H1 (cell line): ENCODE results near the gene MTIF3.

Experiments
- EP300 ChIP-seq, 2 experiments: IDR thresholded peaks; 1 replicate in 1 of 2; 2 replicates in 1 of 2; pipeline ENCODE4 v1.6.1; 2011 to 2012; ENCODE audit warnings: low read depth in 2 of 2, low read length in 2 of 2, mild to moderate bottlenecking in 2 of 2, borderline replicate concordance in 1 of 2, inconsistent platforms in 1 of 2, moderate library complexity in 1 of 2
- JUND ChIP-seq: IDR thresholded peaks from 2 replicates; pipeline ENCODE4 v1.6.1; 2011; ENCODE audit warnings: mild to moderate bottlenecking, improper control_type of control experiment, low read length
- SIN3A ChIP-seq, 2 experiments: IDR thresholded peaks in 1 of 2; conservative IDR thresholded peaks in 1 of 2; 2 replicates each; pipeline ENCODE4 v1.6.1; 2011 to 2012; ENCODE audit warnings: low read length in 2 of 2, improper control_type of control experiment in 1 of 2, low read depth in 1 of 2, mild to moderate bottlenecking in 1 of 2
- TCF12 ChIP-seq: IDR thresholded peaks from 2 replicates; pipeline ENCODE4 v1.6.1; 2011; ENCODE audit warnings: low read depth, mild to moderate bottlenecking, low read length
- TF ChIP-seq, protein P1 (sequence below), 3 experiments: IDR thresholded peaks; 1 replicate in 2 of 3; 2 replicates in 1 of 3; pipeline versions ENCODE4 v1.5.1 to v1.6.1; 2011; ENCODE audit warnings: low read length in 3 of 3, mild to moderate bottlenecking in 3 of 3, inconsistent platforms in 2 of 3, low read depth in 1 of 3, moderate library complexity in 1 of 3; ENCODE audit not compliant: insufficient read depth in 1 of 3; ENCODE audit errors: control extremely low read depth in 1 of 3

DNA sequence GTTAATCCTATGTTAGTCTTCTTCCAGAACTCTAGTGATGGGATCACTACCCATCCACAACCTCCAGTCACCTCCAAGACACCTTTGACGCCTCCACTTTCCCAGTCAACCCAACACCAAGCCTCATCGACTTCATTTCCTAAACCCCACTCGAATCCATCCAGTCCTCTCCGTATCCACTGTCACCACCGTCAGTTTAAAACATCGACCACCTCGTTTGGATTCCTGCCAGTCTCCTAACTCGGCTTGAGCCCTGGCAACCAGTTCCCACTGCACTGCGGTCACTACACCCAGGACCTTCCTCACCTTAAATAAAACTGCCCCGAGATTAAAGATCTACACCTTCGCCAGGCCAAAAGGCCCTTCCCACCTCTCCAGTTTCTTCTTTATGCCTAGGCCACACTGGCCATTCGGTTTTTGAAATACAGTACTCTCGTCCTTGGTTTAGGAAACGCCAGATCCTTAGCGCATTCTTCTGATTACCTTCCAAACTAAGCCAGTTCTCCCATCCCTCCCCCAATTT is 1.2 kb downstream of the MTIF3 start:
- TF ChIP-seq, protein P1, sequence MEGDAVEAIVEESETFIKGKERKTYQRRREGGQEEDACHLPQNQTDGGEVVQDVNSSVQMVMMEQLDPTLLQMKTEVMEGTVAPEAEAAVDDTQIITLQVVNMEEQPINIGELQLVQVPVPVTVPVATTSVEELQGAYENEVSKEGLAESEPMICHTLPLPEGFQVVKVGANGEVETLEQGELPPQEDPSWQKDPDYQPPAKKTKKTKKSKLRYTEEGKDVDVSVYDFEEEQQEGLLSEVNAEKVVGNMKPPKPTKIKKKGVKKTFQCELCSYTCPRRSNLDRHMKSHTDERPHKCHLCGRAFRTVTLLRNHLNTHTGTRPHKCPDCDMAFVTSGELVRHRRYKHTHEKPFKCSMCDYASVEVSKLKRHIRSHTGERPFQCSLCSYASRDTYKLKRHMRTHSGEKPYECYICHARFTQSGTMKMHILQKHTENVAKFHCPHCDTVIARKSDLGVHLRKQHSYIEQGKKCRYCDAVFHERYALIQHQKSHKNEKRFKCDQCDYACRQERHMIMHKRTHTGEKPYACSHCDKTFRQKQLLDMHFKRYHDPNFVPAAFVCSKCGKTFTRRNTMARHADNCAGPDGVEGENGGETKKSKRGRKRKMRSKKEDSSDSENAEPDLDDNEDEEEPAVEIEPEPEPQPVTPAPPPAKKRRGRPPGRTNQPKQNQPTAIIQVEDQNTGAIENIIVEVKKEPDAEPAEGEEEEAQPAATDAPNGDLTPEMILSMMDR (IDR thresholded peaks at IDR 0.05; ENCODE audit: control extremely low read depth in 1 of 3, insufficient read depth in 1 of 3, low read depth in 1 of 3, low read length in 3 of 3) = no peak
- no peak for TF ChIP-seq EP300 (IDR thresholded peaks at IDR 0.05; ENCODE audit: borderline replicate concordance in 1 of 2, low read depth in 2 of 2, low read length in 2 of 2)
- no peak for TF ChIP-seq JUND
- no peak for TF ChIP-seq TCF12
- no peak for TF ChIP-seq SIN3A (conservative IDR thresholded peaks at IDR 0.05 in 1 of 2, IDR thresholded peaks at IDR 0.05 in 1 of 2; ENCODE audit: low read depth in 1 of 2, low read length in 2 of 2)
